ENCODE data around the gene APLP2. TPM values are rescaled to one million over a fixed set of nuclear protein-coding genes. Genes with fewer than 3 reads are reported as not detected.
A peak's percentile ranks its signal among the peaks of the same experiment; 100 is the strongest.

The APLP2 gene
- total and polyA plus RNA-seq, 2 of the 13 experiments (the other 11 are each of a cell fraction or from before 2014, with no cell fraction given), result 315 to 594 TPM

DNA sequence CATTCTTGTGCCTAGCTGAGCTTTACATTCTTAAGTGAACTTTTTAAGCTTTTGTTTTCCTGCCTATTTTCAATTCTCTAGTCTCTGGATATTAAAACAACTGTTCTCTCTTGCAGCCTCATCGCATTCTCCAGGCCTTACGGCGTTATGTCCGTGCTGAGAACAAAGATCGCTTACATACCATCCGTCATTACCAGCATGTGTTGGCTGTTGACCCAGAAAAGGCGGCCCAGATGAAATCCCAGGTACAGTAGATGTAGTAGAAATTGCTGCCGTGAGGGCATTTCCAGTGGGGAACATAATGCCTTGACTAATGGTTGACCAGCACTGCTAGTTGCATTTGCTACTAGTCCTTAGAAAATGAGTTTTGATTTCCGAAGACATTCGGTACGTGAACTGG is 60.2 kb downstream of the APLP2 start (continued):
- TF ChIP-seq, protein P1, sequence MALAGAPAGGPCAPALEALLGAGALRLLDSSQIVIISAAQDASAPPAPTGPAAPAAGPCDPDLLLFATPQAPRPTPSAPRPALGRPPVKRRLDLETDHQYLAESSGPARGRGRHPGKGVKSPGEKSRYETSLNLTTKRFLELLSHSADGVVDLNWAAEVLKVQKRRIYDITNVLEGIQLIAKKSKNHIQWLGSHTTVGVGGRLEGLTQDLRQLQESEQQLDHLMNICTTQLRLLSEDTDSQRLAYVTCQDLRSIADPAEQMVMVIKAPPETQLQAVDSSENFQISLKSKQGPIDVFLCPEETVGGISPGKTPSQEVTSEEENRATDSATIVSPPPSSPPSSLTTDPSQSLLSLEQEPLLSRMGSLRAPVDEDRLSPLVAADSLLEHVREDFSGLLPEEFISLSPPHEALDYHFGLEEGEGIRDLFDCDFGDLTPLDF (CRISPR knock-in tag; IDR thresholded peaks at IDR 0.05), result no peak
- no peak for TF ChIP-seq ZNF7 (CRISPR knock-in tag; IDR thresholded peaks at IDR 0.05)
- TF ChIP-seq, protein P2, sequence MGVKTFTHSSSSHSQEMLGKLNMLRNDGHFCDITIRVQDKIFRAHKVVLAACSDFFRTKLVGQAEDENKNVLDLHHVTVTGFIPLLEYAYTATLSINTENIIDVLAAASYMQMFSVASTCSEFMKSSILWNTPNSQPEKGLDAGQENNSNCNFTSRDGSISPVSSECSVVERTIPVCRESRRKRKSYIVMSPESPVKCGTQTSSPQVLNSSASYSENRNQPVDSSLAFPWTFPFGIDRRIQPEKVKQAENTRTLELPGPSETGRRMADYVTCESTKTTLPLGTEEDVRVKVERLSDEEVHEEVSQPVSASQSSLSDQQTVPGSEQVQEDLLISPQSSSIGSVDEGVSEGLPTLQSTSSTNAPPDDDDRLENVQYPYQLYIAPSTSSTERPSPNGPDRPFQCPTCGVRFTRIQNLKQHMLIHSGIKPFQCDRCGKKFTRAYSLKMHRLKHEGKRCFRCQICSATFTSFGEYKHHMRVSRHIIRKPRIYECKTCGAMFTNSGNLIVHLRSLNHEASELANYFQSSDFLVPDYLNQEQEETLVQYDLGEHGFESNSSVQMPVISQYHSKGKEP (CRISPR knock-in tag; IDR thresholded peaks at IDR 0.05), result no peak

DNA sequence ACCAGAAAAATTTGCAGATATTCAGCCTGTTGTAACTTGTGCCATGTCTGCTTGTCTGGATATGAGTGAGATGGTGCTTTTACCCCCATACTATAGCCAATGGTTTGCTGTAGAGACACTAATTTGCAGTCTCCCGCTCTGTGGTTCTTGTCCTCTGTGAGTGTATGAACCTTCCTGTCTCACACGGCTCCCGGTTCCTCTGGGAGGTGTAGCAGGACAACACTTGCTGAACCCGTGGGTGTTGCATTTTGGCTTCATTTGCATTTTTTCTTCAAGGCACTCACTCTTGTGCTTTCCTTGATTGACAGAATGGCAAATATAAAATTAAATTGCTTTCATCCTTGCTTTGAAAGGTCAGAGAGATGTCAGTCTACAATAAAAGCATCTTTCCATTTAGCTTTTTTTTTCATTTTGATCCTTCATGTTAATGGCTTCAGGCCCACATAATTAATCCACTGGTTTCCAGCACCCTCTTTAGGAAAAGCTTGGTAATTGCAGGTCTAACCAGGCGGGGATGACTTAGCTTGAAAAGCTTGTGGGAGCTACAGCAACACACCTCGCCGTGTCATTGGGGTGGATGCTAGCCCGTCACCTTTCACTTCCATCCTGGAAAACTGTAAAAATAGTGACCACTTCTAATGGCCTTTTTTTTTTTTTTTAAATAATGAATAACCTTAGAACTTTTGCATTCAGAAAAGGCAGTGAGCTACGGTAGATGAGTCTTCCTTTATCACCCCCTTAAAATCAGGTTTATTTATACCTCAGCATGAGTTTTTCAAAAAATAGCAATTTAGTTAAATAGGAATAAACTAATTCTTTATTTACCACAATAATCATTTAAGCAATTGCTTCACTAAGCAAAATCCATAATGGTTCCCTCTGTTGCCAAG is 62.5 kb downstream of the APLP2 start:
- in situ Hi-C loops (cut with HindIII; ENCODE audit: extremely low pct_ligation_motif_present, low pct_unique_long_range_greater_than_20kb), result loop anchor here (5.0 to 25.0 kb wide), 3 partner anchors 140 to 345 kb away; no protein-coding TSS in a partner anchor
- BruUV-seq (replicated peaks), result no TSS peak
- 65% methylated on average over 9 of the region's 9 CpGs for WGBS (ENCODE audit: low lambda C conversion rate)
- H3K4me2 ChIP-seq (ENCODE audit: low read depth, low read length), result no peak overlapping the region
- no peak overlapping the region for H3K4me3 ChIP-seq (replicated peaks in 1 of 3; ENCODE audit: insufficient read depth in 1 of 3, low read depth in 2 of 3, low read length in 3 of 3)
- peaks cover 38% of the 10 kb centered on the region for H3K4me1 ChIP-seq (ENCODE audit: insufficient read depth, low read length)
- ATAC-seq (peak; percentile 70), DNase-seq (ENCODE audit: low spot score) (peak; percentile 68), FAIRE-seq (peak; percentile 76)
- intact Hi-C loops (cut with micrococcal nuclease; ENCODE audit: unreplicated experiment), result loop anchor here (1.0 to 5.0 kb wide), 4 partner anchors 129 to 345 kb away; partner anchors contain the start of gene PRDM10
- peaks cover 44 to 91% of the 10 kb centered on the region in 2 experiments for H3K36me3 ChIP-seq (replicated peaks in 1 of 2; ENCODE audit: control insufficient read depth in 1 of 2, insufficient read depth in 2 of 2, low read length in 2 of 2)
- no peak overlapping the region for H2AFZ ChIP-seq (ENCODE audit: low read length)
- ChIA-PET CTCF (ENCODE audit: low intra/inter-chr PET ratio, low total read pairs) (interaction anchor here (1.3 to 3.1 kb wide), 3 partner anchors 62 to 208 kb away, joined by 3 to 33 read pairs (median 14); partner anchors contain the start of gene APLP2), POLR2A (interaction anchor here (0.6 to 3.6 kb wide), 11 partner anchors 9 to 209 kb away, joined by 3 to 28 read pairs (median 5); partner anchors contain the start of genes APLP2 and PRDM10)
- no peaks in the 10 kb centered on the region for H3K9me3 ChIP-seq (ENCODE audit: low read length)
- H3K9ac ChIP-seq (ENCODE audit: insufficient read depth, low read depth, low read length), result no peak overlapping the region
- H3K27ac ChIP-seq (ENCODE audit: extremely low read length, insufficient read depth, low read length), result no peak overlapping the region
- no peaks in the 10 kb centered on the region for H3K27me3 ChIP-seq (ENCODE audit: control insufficient read depth in 1 of 2, insufficient read depth in 2 of 2, low read length in 2 of 2)
- H3K79me2 ChIP-seq (ENCODE audit: insufficient read depth, low read length), result no peaks in the 10 kb centered on the region
- H4K20me1 ChIP-seq (ENCODE audit: insufficient read depth, low read length), result no peaks in the 10 kb centered on the region
- TF ChIP-seq, protein P3, sequence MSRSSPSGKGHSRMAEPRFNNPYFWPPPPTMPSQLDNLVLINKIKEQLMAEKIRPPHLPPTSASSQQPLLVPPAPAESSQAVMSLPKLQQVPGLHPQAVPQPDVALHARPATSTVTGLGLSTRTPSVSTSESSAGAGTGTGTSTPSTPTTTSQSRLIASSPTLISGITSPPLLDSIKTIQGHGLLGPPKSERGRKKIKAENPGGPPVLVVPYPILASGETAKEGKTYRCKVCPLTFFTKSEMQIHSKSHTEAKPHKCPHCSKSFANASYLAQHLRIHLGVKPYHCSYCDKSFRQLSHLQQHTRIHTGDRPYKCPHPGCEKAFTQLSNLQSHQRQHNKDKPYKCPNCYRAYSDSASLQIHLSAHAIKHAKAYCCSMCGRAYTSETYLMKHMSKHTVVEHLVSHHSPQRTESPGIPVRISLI (CRISPR knock-in tag; IDR thresholded peaks at IDR 0.05; ENCODE audit: borderline replicate concordance), result peak; percentile 38; the same call in 1 of the 2 replicates
- TF ChIP-seq, protein P4, sequence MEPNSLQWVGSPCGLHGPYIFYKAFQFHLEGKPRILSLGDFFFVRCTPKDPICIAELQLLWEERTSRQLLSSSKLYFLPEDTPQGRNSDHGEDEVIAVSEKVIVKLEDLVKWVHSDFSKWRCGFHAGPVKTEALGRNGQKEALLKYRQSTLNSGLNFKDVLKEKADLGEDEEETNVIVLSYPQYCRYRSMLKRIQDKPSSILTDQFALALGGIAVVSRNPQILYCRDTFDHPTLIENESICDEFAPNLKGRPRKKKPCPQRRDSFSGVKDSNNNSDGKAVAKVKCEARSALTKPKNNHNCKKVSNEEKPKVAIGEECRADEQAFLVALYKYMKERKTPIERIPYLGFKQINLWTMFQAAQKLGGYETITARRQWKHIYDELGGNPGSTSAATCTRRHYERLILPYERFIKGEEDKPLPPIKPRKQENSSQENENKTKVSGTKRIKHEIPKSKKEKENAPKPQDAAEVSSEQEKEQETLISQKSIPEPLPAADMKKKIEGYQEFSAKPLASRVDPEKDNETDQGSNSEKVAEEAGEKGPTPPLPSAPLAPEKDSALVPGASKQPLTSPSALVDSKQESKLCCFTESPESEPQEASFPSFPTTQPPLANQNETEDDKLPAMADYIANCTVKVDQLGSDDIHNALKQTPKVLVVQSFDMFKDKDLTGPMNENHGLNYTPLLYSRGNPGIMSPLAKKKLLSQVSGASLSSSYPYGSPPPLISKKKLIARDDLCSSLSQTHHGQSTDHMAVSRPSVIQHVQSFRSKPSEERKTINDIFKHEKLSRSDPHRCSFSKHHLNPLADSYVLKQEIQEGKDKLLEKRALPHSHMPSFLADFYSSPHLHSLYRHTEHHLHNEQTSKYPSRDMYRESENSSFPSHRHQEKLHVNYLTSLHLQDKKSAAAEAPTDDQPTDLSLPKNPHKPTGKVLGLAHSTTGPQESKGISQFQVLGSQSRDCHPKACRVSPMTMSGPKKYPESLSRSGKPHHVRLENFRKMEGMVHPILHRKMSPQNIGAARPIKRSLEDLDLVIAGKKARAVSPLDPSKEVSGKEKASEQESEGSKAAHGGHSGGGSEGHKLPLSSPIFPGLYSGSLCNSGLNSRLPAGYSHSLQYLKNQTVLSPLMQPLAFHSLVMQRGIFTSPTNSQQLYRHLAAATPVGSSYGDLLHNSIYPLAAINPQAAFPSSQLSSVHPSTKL (CRISPR knock-in tag; IDR thresholded peaks at IDR 0.05), result no peak
- TF ChIP-seq, protein P5, sequence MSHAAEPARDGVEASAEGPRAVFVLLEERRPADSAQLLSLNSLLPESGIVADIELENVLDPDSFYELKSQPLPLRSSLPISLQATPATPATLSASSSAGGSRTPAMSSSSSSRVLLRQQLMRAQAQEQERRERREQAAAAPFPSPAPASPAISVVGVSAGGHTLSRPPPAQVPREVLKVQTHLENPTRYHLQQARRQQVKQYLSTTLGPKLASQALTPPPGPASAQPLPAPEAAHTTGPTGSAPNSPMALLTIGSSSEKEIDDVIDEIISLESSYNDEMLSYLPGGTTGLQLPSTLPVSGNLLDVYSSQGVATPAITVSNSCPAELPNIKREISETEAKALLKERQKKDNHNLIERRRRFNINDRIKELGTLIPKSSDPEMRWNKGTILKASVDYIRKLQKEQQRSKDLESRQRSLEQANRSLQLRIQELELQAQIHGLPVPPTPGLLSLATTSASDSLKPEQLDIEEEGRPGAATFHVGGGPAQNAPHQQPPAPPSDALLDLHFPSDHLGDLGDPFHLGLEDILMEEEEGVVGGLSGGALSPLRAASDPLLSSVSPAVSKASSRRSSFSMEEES (CRISPR knock-in tag; IDR thresholded peaks at IDR 0.05), result no peak

All from HepG2 (cell line).